HTERT RPE-1 (cell line): ENCODE results near the gene SMG6.
"Not testable (repeated sequence)": the region's sequence is repeated elsewhere in the genome, so short reads cannot be mapped to it uniquely, and the experiment has no call there.

Source experiments
- in situ Hi-C: fragments of 300-500 bp; cut with MboI; formaldehyde crosslinking; loops from 4 replicates; pipeline ENCODE4 v1.14.3; 2020; ENCODE audit warnings: low sequenced_read_pairs

SMG6 gene

GRCh38 chr17:2210726-2211125, 92.9 kb downstream of the SMG6 start:
- in situ Hi-C loops, result no loop called here

GRCh38 chr17:2207815-2208515, 95.6 kb downstream of the SMG6 start:
- in situ Hi-C loops, result no loop called here

- in situ Hi-C loops, result no loop called here
Observed at GRCh38 chr17:2204393-2204792, 99.2 kb downstream of the SMG6 start.

DNA sequence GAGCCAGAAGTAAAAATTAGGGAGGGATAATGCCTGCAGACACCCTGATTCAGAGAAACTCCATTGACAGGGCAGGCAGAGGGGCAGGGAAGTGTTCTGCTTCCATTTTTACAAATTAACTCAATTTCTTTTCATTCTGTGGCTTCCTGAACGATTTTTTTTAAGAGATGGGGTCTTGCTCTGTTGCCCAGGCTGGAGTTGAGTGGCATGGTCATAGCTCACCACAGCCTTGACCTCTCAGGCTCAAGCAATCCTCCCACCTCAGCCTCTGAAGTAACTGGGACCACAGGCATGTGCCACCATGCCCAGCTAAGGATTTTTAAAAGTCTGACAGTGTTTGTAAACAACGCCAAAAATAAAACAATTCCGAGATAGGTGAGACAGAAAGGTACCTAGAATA, 99.8 kb downstream of the SMG6 start:
- in situ Hi-C loops, result no loop called here

GRCh38 chr17:2202996-2203575, 100.5 kb downstream of the SMG6 start:
- in situ Hi-C loops, result no loop called here

GRCh38 chr17:2202302-2202995, 101.1 kb downstream of the SMG6 start:
- in situ Hi-C loops, result no loop called here

GRCh38 chr17:2199386-2199785, 104.2 kb downstream of the SMG6 start:
- in situ Hi-C loops, result not testable (repeated sequence)

DNA sequence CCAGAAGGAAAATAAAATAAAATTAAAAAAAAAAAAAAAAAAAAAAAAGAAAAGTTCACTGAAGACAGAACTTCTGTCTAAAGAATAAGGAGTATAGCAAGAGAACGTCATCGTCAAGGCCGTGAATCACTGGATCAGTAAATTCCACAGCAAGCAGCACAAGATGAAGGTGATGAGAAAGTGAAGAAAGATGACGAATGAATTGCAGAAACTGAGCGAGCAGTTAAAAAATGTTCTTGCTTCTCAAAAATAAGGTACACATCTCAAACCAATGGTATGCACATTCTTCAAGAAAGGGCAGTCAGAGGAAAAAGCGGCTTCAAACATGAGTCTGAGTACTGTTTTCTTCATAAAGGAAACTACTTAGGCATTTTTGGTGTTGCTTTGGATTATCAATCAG, 104.7 kb downstream of the SMG6 start:
- in situ Hi-C loops, result no loop called here

- in situ Hi-C loops, result no loop called here
Observed at GRCh38 chr17:2197271-2197670, 106.3 kb downstream of the SMG6 start.

- in situ Hi-C loops, result no loop called here
Observed at GRCh38 chr17:2195729-2196128, 107.9 kb downstream of the SMG6 start.

DNA sequence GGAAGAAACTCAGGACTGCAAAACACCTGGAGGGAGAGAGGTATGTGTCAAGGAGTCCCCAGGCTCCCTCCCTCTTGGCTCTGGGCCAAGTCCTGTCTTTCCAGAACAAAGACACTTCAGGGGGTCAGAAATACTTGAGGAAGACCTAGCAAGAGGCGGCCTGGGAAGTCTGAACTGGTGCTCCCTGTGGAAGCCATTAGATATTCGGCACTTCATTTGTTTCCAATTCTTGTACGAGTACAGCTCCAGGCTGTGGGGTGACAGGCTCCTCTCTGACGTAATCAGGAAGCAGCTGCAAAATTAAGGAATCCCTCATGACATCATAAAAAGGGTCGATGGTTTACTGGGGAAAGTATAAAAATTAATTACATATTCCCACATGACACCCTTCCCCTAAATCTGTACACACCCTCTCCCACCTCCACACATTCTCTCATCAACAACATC, 108.7 kb downstream of the SMG6 start:
- in situ Hi-C loops, result no loop called here

DNA sequence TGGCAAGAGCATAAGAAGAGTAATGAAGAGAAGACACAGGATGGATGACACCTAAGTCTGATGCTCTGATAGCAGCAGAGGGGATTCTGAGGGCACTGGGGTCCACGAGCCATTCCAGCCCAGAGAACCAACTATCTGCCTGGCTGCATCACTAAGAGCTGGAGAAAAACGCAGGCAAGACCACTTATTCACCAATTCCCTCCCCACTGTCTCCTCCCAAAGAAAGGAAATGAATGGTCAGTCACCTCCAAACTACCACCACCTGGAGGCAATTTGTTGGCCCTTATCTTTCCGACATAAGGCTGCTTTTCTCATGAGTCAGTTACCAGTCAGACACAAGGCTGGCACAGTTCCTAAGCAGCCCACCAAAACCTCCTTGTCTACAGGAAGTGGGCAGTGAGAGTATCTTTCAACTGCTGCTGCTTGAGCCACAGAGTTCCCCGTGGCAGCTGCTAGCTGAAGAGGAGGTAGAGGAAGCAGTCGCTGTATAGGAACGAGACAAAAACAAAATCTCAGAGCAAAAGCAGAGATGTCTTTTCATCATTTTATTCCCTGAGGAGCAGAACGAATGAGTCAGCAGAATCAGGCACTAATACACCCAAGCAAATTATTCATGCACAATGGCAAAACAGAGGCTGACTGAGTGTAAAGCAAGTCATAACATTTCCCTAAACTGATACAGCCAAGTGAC, 111.1 kb downstream of the SMG6 start:
- in situ Hi-C loops, result no loop called here

GRCh38 chr17:2191785-2192184, 111.8 kb downstream of the SMG6 start:
- in situ Hi-C loops, result no loop called here

DNA sequence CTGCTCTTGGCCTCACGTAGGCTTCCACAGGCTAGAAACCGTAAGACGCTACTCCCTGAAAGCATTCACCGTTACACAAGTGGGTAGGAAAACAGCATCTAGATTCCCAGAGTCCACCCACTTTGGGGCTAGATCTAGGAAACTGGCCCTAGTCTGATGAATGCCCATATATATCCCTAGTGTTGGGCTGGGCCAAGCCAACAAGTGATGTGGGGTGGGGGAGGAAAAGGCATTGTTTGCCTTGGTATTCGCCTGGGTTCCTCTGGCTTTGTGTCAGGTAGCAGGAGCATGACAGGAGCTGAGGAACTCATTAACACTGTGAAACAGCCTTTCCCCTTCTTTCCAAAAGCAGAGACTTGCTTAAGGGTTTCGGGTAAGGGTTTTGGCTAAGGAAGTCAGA, 112.4 kb downstream of the SMG6 start:
- in situ Hi-C loops, result no loop called here

DNA sequence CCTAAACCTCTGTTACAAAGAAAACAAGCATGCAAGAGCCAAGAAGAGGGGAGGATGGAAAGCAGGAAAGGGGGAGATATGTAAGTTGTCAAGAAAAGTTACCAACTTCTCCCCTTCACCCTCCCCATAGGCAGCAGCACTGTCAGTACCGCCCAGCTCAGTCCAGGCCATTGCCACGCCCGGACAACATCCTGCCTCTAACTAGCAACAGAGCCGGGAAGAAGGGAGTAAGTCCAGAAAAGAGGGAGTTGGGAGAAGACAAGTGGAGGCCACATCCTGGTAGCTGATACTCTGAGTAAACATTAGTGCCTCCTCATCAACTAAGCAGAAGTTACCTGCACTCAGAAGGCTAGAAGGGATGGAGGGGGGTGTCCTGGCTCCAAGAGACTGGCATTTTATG, 113.6 kb downstream of the SMG6 start:
- in situ Hi-C loops, result no loop called here

DNA sequence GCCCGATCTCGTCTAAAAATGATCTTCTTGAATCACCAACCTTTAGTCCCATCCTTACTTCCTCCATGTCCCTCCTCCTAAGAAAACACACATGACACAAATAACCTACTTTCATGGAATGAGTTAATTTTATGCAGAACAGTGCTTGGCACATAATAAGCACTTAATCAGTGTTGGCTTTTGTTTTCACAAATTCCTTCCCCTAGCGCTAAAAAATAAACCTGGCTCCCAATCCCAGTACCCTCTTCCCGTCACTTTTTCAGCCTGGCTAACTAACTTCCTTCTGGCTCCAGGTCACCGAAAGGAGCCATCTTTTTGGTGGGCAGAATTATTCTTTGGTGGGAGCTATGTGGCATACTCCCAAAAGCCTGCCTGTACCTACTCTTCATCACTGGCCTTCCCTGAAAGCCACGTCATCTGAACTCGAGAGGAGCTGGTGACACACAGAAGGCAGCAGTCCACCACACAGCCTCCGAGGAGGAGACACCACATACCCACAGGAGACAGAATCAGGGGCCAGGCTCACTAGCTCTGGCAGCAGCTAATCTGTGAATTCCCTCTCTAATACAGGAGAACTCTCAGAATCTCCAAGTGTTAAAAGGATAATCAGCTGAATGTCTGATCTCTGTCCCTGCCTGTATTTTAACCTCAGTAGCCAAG, 114.5 kb downstream of the SMG6 start:
- in situ Hi-C loops, result no loop called here

DNA sequence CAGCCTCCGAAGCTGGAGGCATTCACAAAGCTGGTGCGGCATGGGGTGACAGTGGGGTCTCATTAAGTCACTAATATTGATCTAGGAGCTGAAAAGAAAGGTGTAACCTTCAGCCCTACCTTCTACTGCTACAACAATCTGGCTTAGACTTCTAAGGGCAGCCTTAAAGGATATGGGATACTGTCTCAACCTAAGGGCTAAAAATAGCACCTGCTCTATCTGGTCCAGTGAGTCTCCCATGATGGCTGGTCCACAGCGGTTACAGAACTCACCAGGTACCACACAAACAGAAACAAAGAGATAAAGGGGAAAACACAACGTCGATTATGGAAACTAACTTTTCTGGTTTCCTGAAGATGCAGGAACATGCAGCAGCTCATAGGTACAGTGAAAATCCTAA, 115.8 kb downstream of the SMG6 start:
- in situ Hi-C loops, result no loop called here

DNA sequence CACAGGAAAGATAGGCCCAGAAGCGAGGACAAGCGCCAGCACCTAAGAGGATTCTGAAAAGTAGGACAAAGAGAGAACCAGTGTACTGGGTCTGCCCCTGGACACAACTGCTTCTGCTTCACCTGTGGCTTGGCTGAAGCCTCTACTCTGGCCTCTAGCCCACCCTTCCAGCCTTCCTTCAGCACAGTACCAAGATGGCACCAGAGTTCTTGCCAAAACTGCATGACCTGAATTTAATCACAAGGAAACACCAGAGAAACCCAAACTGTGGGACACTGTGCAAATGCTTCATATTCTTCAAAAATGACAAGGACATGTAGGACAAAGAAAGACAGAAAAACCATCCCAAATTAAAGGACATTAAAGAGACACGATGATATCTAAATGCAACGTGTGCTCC, 116.6 kb downstream of the SMG6 start:
- in situ Hi-C loops, result no loop called here

DNA sequence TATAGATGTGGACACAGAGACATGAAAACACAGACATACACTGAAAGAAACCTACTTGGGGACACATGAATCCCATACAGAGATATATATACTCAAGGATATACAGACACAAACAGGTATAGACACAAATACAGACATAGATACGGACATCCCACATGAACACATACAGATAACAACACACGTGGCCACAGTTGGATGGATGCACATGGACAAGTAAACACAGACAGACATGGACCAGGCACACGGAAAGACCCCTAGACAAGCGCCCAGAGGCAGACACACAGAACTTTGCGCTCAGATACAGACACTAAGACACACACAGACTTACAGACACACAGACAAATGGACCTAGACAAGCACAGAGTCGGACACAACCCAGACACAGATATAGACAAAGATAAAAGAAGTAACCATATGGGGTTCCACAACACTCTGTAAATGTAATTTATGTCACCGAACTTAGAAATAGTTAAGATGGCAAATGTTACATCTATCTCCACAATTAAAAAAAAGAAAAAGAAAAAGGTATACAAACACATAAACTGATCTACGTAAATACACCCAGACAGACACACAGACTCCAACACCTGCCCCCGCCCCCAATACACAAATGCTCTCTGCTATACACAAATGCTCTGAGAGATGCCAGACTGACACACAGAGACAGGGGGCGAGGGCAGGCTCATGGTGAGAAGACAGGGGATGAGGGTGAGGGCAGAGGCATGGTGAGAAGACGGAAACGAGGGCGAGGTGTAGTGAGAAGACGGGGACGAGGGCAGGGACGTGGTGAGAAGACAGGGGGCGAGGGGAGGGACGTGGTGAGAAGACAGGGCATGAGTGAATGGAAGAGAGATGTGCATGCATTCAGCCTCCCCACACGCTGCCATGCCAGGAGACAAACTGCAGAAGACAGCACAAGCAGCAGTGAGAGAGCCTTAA, 118.3 kb downstream of the SMG6 start:
- in situ Hi-C loops, result no loop called here

GRCh38 chr17:2183346-2183745, 120.2 kb downstream of the SMG6 start:
- in situ Hi-C loops, result no loop called here
